ENCODE data around the gene CUL2.
"Not testable (repeated sequence)": the region's sequence is repeated elsewhere in the genome, so short reads cannot be mapped to it uniquely, and the experiment has no call there.

Gene CUL2

DNA sequence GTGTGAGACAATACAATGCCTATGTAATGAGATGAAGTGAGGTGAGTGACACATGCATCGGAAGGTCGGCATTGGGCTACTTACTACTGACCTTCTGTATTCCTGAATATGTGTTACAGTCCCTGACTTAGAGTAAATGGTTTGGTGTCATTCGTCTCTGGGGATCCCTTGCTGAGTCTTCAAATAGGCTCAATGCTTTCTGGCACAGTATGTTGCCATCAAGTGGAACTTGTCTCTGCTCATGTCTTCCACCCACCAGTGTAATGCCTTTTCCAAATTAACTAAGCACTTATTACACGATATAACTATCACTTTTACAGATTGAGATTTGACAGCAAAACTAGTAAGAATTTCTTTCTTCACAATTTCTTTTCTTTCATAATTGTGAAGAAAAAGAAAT, 10.9 kb downstream of the CUL2 start:
- DNase-seq, result no peak

DNA sequence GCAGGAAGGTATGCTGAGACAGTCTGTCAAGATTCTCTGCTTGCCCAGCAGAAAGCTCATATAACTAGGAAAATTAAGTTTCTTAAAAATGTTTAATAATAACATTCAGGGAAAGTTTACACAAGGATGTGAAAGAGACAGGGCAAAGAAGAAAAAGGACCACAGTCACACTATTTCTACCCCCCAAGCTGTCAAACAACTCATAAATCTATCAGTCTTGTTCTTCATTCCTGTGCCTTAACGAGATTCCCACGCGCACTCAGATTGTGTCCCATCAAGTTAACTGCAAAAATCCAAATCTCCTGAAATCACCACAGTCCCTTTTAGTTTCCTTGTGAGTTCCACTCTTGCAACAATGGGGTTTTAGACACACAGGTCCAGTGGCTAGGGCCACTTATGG, 14.9 kb downstream of the CUL2 start:
- DNase-seq, result no peak

DNA sequence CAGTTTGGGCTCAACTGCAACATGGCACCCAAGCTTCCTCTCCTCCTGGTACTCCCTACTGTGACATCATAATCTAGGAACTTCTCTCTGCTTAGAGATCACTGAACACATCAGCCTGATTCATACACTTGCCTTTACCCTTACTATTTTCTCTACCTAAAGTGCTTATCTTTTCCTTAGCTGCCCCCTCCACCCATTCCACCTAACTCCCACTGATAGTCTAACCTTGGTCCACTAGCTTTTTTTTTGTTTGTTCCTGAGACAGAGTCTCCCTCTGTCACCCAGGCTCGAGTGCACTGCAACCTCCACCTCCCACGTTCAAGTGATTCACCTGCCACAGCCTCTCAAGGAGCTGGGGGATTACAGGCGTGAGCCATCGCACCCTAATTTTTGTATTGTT, 15.9 kb downstream of the CUL2 start:
- no peak for DNase-seq

DNA sequence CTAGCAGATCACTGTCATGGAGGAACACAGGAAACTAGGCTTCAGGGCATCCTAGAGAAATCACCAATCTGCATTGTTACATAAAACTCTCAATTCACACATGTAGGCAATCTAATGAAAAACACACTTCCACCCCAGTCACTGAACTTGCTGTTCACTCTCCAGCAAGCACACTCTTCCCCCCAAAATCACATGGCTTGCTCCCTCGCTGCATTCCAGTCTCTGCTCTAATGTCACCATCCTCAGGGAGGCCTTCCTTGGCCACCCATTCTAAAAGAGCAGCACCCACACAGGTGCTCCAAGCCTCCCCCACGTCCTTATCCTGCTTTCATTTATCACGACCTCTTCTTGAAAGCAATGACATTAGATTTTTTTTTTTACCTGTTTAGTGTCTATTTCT, 19.6 kb downstream of the CUL2 start:
- no peak for DNase-seq

DNA sequence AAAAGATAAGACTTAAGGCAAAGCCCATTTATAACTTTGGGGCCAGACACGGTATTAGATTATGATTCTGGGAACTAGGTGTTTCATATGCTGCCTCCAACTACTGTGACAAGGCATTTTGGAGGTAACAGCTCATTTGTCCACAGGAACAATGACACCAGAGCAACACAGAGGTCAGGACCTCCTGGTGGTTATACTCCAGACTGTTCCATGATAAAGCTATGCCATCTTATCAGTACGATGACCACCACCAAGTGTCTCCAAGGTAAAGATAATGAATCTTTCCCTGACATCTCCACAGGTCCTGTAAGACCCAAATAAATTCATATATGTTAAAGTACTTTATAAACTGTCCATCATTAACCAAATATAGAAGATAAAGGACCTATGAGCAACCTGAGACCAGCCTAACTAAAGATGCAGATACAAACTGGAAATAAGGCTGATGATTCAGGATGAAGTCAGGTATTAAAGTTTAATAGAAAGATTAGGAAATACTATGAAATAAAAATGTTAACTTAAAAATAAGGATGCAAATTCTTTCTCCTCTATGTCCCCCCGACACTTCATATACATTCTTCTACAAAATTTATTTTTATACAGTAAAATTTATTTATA, 26.2 kb downstream of the CUL2 start:
- DNase-seq, result no peak

DNA sequence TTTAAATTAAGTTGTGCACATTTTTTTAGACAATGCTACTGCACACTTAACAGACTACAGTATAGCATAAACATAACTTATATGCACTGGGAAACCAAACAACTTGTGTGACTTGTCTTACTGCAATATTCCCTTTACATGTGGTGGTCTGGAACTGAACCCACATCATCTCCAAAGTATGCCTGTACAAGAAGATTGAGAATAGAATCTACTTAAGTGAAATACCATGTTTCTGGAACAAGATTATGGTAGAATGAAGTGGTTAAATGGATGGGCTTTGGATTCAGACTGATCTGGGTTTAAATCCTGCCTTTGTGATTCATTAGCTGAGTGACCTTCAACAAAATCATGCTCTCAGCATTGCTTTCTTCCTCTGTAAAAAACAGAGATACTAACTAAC, 30.7 kb downstream of the CUL2 start:
- DNase-seq, result no peak

DNA sequence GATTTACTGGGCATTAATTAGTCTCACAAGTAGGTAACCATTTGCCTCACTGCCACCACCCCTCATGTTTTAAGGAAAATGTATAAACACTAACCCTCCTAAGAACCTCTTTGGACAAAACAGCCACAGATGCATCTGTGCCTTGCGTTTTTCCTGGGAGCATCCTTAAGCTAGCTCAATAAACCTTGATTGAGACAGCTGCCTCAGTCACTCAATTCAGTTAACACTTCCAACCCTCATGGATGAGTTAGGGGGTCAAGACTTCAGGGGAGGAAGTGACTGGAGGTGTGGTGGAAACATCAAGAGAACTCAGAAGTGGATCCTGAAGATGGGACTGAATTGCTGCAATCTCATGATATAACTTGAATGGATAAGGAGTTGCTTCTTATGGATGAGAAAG, 31.5 kb downstream of the CUL2 start:
- DNase-seq, result no peak

DNA sequence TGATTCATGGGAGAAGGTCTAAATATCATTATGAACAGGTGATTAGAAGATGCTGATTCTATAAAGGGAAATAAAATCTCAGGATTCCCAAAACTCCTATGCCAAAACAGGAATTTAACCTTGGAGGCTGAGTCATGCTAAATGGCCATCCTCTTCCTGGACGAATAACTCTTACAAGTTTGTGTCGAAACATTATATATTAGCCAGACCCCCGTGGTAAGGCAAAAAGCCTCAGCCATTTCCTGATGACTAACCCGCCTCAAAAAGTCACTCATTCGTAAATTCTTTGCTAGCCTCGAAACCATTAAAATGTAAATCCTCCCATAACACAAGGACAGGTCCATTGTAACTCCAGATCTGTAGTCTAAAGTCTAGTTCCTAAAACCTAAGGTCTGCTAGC, 32.0 kb downstream of the CUL2 start:
- no peak for DNase-seq

DNA sequence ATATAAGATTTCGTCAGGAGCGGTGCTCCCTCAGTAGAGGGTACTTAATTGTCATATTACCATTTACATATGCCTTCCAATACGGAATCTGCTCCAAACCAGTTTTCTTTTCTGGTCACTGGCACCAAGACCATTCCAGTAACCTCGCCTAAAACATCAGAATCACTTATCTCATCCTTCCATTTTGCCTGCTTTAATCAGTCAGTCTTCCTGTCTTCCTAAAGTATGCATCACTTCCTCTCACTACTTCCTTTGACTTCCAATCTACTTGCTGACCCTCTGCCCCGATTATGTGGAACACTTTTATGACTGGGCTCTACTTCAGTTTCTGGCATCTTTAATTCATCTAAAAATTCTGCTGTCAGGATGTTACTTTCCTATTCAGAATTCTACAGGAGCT, 33.5 kb downstream of the CUL2 start:
- DNase-seq, result no peak

DNA sequence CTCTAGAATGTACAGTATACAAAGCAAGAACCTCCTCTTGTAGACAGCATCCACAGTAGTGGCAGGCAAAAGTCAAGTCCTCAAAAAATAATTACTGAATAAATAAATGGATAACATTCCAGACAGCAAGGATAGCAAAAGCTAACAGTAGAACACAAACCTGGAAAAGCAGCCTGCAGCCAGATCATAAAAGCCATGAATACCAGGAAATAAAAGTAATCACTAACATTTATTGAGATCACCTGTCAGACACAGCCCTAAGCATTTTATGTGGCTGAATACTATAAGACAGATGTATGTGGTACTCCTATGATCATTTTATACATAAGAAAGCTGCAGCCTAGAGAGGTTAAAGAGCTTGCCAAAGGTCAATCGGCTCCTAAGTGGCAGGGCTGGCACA, 34.0 kb downstream of the CUL2 start:
- no peak for DNase-seq

DNA sequence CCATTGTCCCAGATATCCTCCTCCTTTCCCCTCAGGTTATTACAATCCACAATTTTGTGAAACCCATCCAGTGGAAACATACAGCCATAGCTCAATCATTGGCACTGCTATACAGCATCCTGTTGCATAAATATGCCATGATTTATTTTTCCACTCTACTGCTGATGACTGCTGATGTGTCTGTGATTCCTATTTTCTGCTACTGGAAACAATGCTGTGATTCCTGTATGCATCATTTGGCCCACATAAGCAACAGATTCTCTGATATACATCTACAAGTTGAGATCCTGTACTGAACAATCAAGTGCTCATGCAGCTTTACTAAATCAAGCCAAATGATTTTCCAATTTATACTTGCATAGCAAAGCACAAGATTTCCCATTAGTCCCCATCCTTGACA, 39.6 kb downstream of the CUL2 start:
- no peak for DNase-seq

DNA sequence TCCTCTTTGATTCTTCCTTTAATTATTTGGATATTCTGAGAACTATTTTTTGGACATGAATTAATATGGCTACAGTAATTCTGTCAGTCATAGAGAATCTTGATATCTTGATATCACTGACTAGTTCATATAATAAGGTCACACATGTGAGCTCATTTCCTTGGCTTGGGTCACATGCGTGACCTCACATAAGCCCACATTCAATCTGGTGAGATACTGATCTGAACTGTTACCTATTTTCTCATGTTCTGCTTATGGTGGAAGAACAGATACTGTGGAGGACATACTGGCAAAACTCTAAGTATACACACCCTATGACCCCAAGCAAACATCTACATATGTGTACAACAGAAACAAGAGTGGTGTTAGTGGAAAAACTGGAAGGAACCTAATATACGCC, 44.1 kb downstream of the CUL2 start:
- no peak for DNase-seq

DNA sequence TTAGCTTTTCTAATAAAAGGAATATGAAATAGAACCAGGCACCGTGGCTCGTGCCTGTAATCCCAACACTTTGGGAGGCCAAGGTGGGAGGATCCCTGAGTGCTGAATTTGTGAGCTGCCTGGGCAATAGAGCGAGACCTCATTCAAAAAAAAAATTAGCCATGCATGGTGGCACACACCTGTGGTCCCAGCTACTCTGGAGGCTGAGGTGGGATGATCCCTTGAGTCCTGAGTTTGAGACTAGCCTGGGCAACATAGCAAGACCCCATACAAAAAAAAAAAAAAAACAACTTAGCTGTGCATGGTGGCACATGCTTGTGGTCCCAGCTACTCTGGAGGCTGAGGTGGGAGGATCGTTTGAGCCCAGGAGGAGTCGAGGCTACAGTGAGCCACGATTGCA, 44.9 kb downstream of the CUL2 start:
- DNase-seq, result not testable (repeated sequence)

DNA sequence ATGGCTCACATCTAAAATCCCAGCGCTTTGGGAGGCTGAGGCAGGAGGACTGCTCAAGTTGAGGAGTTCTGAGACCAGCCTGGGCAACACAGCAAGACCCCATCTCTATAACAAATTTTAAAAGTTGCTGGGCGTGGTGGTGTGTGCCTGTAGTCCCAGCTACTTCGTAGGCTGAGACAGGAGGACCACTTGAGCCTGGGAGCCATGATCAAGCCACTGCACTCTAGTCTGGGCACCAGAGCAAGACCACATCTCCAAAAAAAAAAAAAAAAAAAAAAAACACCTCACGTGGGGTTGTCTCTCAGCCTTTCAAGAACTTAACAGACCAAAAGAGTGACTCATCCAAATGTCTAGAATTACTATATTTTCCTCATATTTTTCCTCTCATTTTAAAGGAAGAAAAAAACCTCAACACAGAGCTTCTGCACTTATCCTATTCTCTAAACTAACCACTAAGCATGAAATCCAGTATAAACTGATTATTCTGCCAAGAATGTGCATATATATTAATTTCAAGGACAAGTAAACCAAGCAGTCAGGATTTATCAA, 46.3 kb downstream of the CUL2 start:
- DNase-seq, result no peak

DNA sequence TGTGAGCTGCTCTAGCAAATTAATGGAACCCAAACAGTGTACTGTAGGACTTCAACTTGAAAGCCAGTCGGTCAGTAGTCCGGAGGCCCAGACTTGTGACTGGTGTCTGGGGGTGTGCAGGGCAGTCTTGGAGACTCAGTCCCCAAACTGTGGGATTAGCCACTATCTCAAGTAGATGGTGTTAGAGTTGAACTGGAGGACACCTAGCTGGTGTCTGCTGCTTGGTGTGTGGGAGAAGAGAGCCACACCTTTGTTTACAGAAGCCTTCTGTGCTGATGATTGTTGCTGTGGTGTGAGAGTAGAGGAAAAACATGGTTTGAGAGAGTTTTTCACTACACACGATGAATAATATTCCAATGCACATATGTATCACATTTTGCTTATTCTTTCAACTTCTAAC, 47.4 kb downstream of the CUL2 start:
- DNase-seq, result no peak

DNA sequence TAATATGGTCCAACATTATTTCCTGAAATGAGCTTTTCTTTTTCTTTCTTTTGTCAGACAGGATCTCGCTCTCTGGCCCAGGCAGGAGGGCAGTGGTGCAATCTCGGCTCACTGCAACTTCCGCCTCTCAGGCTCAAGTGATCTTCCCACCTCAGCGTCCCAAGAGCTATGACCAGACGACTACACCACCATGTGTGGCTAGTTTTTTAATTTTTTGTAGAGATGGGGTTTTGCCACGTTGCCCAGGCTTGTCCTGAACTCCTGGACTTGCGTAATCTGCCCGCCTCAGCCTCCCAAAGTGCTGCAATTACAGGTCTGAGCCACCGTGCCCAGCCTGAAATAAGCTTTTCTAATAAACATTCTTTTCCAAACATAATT, 48.6 kb downstream of the CUL2 start:
- no peak for DNase-seq

DNA sequence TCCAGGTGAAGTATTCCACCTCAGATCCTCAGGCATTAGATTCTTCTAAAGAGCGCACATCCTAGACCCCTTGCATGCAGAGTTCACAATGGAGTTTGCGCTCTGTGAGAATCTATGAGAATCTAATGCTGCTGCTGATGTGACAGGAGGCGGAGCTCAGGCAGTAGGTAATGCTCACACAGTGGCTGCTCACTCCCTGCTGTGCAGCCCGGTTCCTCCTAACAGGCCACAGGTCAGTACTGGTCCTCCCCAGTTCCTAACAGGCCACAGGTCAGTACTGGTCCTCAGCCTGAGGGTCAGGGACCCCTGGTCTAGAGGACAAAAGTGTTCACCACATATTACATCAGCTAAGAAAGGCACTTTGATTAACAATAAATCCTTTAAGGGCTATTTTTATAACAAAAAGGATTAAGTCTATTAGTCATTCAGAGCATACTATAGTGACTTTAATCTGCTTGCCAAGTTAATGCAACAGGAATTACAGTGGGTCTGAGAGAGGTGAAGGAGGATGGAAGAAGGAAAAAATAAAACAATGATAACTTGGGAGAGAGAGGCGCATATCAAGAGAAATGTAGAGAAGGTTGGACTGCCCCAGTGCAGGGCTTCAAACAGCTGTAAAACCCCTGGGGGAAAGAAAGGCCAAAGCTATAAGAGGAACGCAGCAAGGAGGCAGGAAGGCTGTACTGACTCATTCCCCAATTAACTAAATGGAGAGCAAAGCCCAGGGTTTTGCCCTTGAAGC, 49.2 kb downstream of the CUL2 start:
- DNase-seq, result no peak

DNA sequence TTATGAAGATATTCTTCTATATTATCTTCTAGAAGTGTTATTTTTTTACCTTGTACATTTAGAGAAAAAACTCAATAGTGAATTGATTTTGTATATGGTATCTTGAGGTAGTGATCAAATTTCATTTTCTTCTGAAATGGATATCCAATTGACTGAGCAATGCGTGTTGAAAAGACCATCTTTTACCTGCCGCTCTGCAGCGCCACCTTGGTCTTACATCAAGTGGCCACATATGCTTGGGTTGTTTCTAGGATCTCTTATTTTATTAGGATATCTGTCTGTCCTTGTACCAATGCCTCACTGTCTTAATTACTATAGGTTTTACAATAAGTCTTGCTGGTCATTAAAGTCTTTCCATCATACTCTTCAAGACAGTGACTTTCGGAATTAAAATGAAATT, 53.0 kb downstream of the CUL2 start:
- no peak for DNase-seq

DNA sequence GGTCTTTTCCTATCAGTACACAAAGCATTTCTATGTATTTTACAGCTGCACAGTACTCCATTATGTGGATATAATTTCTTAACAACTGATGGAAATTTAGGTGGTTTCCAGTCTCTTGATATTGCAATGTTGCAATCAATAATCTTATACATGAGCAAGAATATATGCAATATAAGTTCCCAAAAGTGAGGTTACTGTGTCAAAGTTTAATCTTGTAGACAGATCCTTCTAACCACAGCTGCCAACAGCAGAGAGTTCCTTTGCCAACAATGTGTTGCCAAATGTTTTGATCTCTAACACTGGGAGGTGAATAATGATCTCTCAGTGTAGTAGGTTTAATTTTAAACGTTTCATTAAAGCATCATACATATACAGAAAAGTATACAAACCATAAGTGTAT, 54.5 kb downstream of the CUL2 start:
- no peak for DNase-seq

DNA sequence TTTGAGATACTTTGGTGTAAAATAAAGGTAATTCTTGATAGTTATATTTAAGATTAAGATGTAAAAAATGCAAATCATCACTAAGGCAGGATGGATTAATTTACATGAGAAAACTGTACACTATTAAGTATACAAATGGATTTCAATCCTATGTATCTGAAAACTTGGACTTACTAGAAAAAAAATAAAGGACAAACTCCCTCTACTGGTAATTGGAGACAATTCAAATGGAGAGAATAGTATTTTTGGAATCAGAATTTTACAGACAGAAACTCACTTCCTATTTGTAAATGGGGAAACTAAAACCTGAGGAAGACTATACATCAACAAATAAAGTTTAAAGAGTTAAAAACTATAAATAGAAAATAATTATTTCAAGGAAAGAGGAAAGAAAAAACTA, 62.6 kb downstream of the CUL2 start:
- no peak for DNase-seq

DNA sequence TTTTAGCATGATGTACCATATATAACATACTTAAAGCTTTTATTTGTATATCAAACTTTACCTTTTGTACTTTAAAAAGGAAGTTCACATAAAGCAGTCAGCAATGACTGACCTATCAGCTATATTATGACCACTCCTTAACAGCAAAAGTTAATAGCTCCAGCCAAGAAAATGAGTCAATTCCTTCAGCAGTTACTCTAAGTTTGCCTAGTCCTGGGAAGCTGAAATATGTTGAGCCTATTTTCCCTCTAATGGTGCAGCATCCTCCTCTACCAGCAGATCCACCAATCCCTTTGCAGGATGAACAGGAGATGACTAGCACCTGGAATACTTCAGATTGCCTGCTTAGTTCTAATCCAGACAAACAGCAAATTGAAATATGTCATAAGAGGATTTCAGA, 64.2 kb downstream of the CUL2 start:
- no peak for DNase-seq

DNA sequence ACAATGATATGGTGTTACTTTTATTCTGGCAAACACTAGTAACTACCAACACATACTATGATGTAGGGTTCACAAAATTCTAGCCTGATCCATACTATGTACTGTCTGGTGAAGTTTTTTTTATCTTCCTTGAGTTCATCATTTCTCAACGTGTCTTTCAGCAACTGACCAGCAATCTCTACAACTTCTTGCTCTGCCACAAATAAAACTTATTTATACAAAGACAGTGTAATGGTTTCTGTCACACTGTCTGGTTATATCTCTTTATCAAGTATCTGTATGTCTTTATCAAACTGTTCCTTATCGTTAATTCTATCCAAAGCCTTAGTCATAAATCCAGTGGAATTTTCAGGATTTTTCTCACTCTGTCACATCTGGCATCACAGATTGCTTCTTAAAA, 69.7 kb downstream of the CUL2 start:
- DNase-seq, result no peak

DNA sequence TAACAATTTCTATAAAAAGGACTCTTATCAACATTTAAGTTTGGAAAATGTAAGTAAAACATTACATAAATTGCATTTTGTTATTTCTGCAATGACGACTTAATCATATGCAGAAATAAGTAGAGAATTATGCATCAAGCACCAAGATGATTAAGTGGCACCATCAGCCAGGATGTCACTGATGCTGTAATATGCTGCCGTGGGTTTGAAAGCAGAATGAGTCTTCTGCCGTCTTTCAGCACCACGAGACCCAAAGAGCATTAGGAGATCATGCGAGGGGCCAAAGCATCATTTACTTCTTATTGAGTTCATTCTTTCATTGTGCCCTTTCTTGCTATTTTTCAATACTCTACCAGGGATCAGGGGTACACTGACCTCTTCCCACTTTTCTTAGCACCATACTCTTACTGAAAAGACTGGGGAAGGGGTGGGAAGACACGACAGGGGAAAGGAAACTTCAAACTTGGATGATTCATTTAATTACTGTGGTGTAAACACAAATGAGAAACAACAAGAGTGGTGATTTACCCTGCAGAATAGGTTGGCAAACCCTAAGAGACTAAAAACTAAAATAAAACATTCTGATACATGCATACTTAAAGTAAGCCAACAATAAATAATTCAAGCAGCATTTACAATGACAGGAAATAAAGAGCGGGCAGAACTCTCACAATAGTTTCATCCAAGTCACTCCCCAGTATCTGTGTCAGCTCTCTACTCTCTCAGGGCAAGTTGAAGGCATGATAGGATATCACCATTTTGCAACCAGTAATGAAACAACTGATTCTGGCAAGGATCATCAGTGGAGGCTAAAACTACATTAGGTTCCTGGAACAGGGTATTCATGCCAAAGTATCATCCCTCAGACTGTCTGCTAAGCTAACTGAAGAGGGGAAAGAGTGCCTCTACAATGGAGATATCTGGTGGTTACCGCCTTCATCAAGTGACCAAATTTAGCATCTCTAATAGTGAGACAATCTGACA, 70.8 kb downstream of the CUL2 start:
- DNase-seq, result no peak

DNA sequence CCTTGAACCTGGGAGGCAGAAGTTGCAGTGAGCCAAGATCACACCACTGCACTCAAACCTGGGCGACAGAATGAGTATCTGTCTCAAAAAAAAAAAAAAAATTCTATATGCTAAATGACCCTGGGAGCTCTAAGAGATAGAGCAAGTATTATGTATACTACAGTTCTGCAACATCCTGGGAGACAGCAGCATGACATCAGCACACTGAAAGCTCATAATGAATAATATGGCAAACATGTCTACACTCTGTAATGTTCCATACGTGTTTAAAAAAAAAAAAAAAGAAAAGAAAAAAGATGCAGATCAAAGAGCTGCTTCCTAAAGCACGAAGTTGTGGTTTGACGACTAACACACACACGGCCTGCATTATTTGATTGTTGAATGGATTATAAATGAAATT, 72.5 kb downstream of the CUL2 start:
- DNase-seq, result no peak
